ENCODE data around the gene MAP2K1. TPM values are rescaled to one million over a fixed set of nuclear protein-coding genes. Genes with fewer than 3 reads are reported as not detected.
A peak's percentile ranks its signal among the peaks of the same experiment; 100 is the strongest.

Gene MAP2K1
- total and polyA plus RNA-seq, 9 of the 15 experiments (the other 6 are each of a cell fraction or from before 2014, with no cell fraction given) = 7.5 to 58.3 (median 30.0) TPM

DNA sequence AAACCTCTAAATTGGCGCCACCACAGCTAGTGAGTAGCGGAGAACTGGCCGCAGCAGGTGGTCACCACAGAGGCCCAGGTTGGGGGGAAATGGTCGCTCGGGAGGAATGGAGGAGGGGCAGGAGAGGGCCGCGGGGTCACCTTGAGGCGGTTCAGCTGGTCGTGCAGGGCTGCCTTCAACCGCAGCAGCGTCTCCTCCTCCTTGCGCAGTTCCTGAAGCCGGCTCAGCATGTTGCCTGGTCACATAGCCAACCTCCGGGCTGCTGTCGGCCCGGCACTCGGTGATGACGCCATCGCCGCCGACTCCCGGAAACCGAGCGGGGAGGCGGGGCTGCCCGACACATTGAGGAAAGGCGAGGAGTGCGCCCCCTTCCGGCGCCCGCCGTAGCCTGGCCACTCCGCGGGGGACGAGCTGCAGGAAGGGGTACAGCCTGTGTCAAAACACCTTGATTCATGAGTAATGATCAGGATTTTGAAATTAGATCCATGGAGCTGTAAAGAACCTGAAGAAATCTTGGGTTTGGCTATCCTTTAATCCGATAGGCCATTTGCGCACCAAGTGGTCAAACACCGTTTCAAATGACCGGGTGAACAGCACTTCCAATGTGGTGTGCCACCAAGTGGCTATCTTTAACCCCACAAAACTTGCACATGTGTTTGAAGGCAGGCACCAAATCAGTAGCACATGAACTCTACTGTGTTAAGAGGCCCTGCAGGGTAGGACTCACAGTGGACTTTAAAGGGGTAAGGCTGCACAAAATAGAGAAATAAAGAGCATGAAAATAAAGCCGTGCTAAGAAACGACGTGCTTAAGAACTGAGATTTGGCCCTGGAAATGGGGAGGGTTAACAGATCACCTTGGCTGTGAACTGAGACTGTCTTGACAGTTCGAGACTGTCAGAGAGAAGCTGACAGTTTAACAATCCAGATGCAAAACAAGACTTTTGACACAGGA, 111.1 kb downstream of the MAP2K1 start, which contains the start of gene SNAPC5 (continued):
- TF ChIP-seq, protein P1, sequence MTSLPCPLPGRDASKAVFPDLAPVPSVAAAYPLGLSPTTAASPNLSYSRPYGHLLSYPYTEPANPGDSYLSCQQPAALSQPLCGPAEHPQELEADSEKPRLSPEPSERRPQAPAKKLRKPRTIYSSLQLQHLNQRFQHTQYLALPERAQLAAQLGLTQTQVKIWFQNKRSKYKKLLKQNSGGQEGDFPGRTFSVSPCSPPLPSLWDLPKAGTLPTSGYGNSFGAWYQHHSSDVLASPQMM (CRISPR knock-in tag; IDR thresholded peaks at IDR 0.05) = no peak
- peak; percentile 96 for TF ChIP-seq ERF (CRISPR knock-in tag; IDR thresholded peaks at IDR 0.05)
- TF ChIP-seq RBM39 (optimal IDR thresholded peaks at IDR 0.05; ENCODE audit: low read depth, low read length) = no peak
- TF ChIP-seq SETDB1 (IDR thresholded peaks at IDR 0.05; ENCODE audit: low read length) = peak; percentile 26
- no peak for TF ChIP-seq ZNF785 (CRISPR knock-in tag; IDR thresholded peaks at IDR 0.05)
- TF ChIP-seq ZNF717 (CRISPR knock-in tag; IDR thresholded peaks at IDR 0.05) = no peak
- TF ChIP-seq TCF7 (IDR thresholded peaks at IDR 0.05; ENCODE audit: borderline replicate concordance) = no peak
- TF ChIP-seq, protein P2, sequence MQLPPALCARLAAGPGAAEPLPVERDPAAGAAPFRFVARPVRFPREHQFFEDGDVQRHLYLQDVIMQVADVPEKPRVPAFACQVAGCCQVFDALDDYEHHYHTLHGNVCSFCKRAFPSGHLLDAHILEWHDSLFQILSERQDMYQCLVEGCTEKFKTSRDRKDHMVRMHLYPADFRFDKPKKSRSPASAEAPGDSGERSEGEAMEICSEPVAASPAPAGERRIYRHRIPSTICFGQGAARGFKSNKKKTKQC (CRISPR knock-in tag; IDR thresholded peaks at IDR 0.05) = peak; percentile 71; the same call in 1 of the 2 replicates
